ENCODE data around the gene OR5T1.

OR5T1 gene

DNA sequence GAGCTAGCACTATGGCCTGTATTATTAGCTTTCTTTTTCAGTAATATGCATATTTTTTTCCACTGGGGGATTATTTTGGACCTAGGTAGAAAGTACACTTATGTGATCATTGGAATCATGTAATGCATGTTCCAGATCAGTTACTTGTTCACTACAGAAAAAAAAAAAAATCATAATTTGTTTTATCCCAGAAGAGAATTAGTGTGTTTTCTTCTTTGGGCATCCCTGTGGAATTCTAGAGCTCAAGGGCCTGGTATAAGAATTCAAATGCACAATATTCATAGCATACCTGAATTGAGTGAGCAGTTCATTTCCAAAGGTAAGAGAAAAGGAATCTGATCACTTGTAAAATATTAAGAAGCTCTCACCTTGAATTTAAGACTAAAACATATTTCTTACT lies at the start of gene OR5T1:
TSS of gene OR5T1 (plus strand) at position 301 of the 400 bp plus-strand sequence. CDS start 1,485 bp downstream, outside the sequence.
- no peak for DNase-seq

- no peak for DNase-seq
These were observed 39.8 kb upstream of the OR5T1 start, which contains the start of gene OR5T2 for GRCh38 chr11:56234155-56234554. Gene OR5T2, minus strand, starts transcription at chr11:56234255. Its CDS starts 1,193 bp downstream, at chr11:56233062.

DNA sequence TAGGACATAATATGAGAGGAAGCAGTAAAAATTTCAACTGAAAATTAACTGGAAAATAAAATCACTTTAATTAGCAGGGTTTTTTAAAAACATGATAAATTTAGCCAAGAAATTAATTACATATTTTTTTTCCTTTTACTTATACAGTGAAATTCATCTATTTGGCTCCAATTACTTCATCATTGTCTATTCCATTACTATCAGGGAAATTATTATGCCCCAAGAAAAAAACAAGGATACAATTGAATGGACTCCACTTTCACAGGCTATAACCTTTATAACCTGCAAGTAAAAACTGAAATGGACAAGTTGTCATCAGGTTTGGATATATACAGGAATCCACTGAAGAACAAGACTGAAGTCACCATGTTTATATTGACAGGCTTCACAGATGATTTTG lies 22.0 kb upstream of the OR5T1 start, which contains the start of gene OR5T3:
TSS of gene OR5T3 (plus strand) at position 301 of the 400 bp plus-strand sequence. CDS start at position 301, 0 bp downstream.
- DNase-seq: no peak

GRCh38 chr11:56271092-56271491 lies 2.9 kb upstream of the OR5T1 start:
- DNase-seq: no peak

DNA sequence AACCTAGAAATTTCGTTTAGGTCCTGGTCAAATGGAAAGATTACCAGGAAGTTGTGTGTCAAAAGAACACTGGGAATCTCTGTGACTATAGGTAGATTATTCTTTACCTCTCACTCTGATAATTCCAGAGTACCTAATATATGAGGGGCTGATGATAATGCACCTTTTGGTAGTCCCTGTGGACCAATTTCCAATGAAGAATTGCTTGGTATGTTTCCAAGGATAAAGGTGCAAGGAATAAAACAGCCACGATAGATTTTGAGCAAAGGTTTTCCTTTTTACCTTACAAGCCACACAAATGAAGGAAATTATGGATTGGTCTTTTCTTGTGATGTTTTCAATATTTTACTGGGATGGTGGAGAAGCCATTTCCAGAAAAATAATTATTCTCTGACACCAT lies 18.2 kb downstream of the OR5T1 start, which contains the start of gene OR8H1:
TSS of gene OR8H1 (minus strand) at position 101 of the 400 bp plus-strand sequence. CDS start 1,192 bp downstream, outside the sequence.
- DNase-seq: no peak

GRCh38 chr11:56296898-56297297 lies 22.9 kb downstream of the OR5T1 start:
- DNase-seq: no peak

DNA sequence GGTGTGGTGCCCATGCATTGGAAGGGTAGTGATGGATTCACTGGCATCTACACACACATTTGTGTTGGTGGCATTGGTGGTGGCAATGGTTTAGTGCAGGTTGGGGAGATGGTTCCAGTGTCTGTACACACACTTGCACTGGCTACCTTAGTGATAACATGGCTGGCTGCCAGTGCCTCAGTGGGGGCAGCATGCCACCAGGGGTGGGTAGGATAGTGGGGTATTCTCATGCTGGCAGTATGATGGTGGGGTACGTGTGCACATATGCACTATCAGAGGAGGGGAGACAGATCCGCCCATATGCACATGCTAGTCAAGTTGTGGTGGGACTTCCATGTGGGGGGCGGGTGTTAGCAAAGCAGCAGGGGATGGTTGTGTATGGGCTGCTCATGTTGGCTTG lies 33.9 kb downstream of the OR5T1 start:
- DNase-seq: no peak

- no peak for DNase-seq
These were observed 40.9 kb downstream of the OR5T1 start, which contains the start of gene OR8K3 for GRCh38 chr11:56314844-56315243. Gene OR8K3, plus strand, starts transcription at chr11:56315144. Its CDS starts 3,163 bp downstream, at chr11:56318307.

Data from activated CD4-positive, CD25-positive, alpha-beta regulatory T cell (primary cell).